Spleen (tissue), 7 donors: Measurements from ENCODE around the gene LMO4.

Experiments
- CTCF ChIP-seq, 11 experiments: fragments of 200-600 bp in 7 of 11; fragments of 450-650 bp in 4 of 11; sonication (generic) in 4 of 11; IDR thresholded peaks in 8 of 11; conservative IDR thresholded peaks in 3 of 11; 1 replicate in 7 of 11; 2 replicates in 4 of 11; pipeline versions ENCODE4 v1.4.0 to v1.8.0; 2016 to 2021; ENCODE audit warnings: antibody characterized with exemption in 11 of 11, inconsistent platforms in 4 of 11, mild to moderate bottlenecking in 1 of 11
- POLR2A ChIP-seq, 3 donors: fragments of 450-650 bp; IDR thresholded peaks; one replicate each; pipeline ENCODE4 v1.5.1; 2017; ENCODE audit warnings: antibody characterized with exemption in 3 of 3, mild to moderate bottlenecking in 1 of 3
- POLR2AphosphoS5 ChIP-seq, 3 donors: sonication (generic); formaldehyde crosslinking; IDR thresholded peaks; one replicate each; pipeline ENCODE4 v1.5.1; 2017; ENCODE audit warnings: antibody characterized with exemption in 3 of 3
- donor health status: DM: no; HTN: no; CAD: no; lungs with moderate emphysema.
- donor health status: DM: no; HTN: no; CAD: no.
- donor health status: DM: no; HTN: no; CAD: no.

- TF ChIP-seq POLR2A (IDR thresholded peaks at IDR 0.05), result no peak
- TF ChIP-seq CTCF (IDR thresholded peaks at IDR 0.05 in 8 of 11, conservative IDR thresholded peaks at IDR 0.05 in 3 of 11), result no peak
- TF ChIP-seq POLR2AphosphoS5 (IDR thresholded peaks at IDR 0.05), result no peak
Observed at GRCh38 chr1:87394982-87395381, 66.3 kb downstream of the LMO4 start.
